OCI-LY1 (cell line): ENCODE data around the gene INKA1.

Source experiments
- CTCF ChIP-seq: fragments of 200-600 bp; sonication (generic), shearing (Covaris generic); IDR thresholded peaks from 2 replicates; pipeline ENCODE4 v1.5.1; 2017; ENCODE audit warnings: mild to moderate bottlenecking, antibody characterized with exemption, low read length, moderate library complexity, mixed read lengths
- EZH2 ChIP-seq: fragments of 200-600 bp; sonication (generic), shearing (Covaris generic); IDR thresholded peaks from 2 replicates; pipeline ENCODE4 v1.8.0; 2017; ENCODE audit warnings: borderline replicate concordance, mixed run types, mild to moderate bottlenecking, antibody characterized with exemption, low read length, moderate library complexity, mixed read lengths

DNA sequence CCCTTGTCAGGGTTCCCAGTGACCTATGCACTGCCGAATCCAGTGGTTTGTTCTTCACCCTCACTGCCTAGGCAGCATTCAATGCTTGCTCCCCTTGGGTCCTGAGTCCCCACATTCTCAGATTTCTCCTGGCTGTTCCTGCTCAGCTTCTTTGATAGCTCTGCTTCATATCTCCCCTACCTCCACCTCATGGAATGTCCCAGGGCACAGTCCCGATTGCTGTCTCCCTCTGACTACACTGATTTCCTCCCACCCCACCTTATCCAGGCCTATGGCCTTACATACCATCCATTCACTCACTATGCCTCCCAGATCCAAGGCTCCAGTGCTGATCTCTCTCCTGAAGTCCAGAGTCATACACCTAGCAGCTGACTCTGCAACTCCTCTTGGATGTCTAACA, 1.9 kb upstream of the INKA1 start:
- TF ChIP-seq CTCF (no peak), EZH2 (no peak)
